ENCODE data around the gene MDC1. TPM values are rescaled to one million over a fixed set of nuclear protein-coding genes. Genes with fewer than 3 reads are reported as not detected.
A peak's percentile ranks its signal among the peaks of the same experiment; 100 is the strongest.

MDC1 gene
- total and polyA plus RNA-seq, 2 of the 13 experiments (the other 11 are each of a cell fraction or from before 2014, with no cell fraction given): 8.4 to 14.0 TPM

DNA sequence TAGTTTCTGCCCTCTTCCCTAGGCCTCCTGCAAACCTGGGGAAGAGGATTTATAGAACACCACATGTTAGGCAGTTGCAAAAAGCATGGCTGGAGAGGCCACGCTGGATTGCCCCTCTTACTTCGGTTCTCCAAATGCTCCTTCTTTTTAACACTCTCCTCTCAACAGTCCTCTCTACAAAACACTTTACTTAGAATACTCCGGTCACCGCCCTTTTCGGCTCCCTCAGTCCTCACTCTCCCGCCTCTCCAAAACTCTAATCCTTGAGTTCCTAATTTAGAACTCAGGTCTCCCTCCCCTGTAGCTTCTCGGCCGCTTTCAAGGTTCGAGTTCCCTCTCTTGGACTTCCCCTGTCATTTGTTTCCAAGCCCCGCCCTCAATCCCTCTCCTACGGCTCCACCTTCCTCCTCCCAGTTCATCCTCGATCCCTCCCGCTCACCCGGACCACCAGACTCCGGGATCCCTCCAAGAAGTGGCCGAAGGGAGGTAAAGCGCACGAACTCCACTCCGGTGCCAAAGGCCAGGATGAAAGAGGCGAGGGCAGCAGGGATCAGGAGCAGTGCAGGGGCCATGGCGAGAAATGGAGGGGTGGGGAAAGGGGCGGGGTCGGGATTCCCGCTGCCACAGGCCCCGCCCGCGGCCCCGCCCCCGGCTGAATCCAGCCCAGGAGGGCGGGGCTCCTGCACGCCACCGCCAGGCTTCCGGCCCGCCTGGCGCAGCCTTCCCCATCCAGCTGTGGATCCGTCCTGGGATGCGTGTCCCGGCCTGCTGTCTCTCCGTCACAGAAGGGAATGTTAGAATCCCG is 26.5 kb downstream of the MDC1 start, which contains the start of gene NRM (continued):
- TF ChIP-seq, protein P1, sequence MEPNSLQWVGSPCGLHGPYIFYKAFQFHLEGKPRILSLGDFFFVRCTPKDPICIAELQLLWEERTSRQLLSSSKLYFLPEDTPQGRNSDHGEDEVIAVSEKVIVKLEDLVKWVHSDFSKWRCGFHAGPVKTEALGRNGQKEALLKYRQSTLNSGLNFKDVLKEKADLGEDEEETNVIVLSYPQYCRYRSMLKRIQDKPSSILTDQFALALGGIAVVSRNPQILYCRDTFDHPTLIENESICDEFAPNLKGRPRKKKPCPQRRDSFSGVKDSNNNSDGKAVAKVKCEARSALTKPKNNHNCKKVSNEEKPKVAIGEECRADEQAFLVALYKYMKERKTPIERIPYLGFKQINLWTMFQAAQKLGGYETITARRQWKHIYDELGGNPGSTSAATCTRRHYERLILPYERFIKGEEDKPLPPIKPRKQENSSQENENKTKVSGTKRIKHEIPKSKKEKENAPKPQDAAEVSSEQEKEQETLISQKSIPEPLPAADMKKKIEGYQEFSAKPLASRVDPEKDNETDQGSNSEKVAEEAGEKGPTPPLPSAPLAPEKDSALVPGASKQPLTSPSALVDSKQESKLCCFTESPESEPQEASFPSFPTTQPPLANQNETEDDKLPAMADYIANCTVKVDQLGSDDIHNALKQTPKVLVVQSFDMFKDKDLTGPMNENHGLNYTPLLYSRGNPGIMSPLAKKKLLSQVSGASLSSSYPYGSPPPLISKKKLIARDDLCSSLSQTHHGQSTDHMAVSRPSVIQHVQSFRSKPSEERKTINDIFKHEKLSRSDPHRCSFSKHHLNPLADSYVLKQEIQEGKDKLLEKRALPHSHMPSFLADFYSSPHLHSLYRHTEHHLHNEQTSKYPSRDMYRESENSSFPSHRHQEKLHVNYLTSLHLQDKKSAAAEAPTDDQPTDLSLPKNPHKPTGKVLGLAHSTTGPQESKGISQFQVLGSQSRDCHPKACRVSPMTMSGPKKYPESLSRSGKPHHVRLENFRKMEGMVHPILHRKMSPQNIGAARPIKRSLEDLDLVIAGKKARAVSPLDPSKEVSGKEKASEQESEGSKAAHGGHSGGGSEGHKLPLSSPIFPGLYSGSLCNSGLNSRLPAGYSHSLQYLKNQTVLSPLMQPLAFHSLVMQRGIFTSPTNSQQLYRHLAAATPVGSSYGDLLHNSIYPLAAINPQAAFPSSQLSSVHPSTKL (CRISPR knock-in tag; IDR thresholded peaks at IDR 0.05): peak; percentile 65; the same call in 1 of the 2 replicates
- no peak for TF ChIP-seq ZNF124 (CRISPR knock-in tag; IDR thresholded peaks at IDR 0.05)
- TF ChIP-seq EP300 (IDR thresholded peaks at IDR 0.05; ENCODE audit: low read depth in 2 of 2, low read length in 2 of 2): 0 out of 4 replicates have a peak, but pooled peaks of 1 of the 2 experiments have one; percentile 20
- no peak for TF ChIP-seq EP300 (CRISPR knock-in tag; IDR thresholded peaks at IDR 0.05; ENCODE audit: borderline replicate concordance)
- 0 out of 2 replicates have a peak, but pooled peaks have one; percentile 52 for TF ChIP-seq ZNF136 (CRISPR knock-in tag; IDR thresholded peaks at IDR 0.05; ENCODE audit: low read depth)
- TF ChIP-seq ERF (CRISPR knock-in tag; IDR thresholded peaks at IDR 0.05): peak; percentile 84
- no peak for TF ChIP-seq ZNF776 (CRISPR knock-in tag; IDR thresholded peaks at IDR 0.05)
- TF ChIP-seq KDM2A (CRISPR knock-in tag; IDR thresholded peaks at IDR 0.05; ENCODE audit: borderline replicate concordance, low read depth): peak; percentile 85
- TF ChIP-seq PAF1 (CRISPR knock-in tag; IDR thresholded peaks at IDR 0.05): no peak
- TF ChIP-seq ZNF274 (CRISPR knock-in tag; IDR thresholded peaks at IDR 0.05): no peak; the same call in 1 of the 2 replicates
- TF ChIP-seq, protein P2, sequence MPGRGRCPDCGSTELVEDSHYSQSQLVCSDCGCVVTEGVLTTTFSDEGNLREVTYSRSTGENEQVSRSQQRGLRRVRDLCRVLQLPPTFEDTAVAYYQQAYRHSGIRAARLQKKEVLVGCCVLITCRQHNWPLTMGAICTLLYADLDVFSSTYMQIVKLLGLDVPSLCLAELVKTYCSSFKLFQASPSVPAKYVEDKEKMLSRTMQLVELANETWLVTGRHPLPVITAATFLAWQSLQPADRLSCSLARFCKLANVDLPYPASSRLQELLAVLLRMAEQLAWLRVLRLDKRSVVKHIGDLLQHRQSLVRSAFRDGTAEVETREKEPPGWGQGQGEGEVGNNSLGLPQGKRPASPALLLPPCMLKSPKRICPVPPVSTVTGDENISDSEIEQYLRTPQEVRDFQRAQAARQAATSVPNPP (CRISPR knock-in tag; IDR thresholded peaks at IDR 0.05): no peak
- TF ChIP-seq MAZ (IDR thresholded peaks at IDR 0.05; ENCODE audit: borderline replicate concordance, low read depth, low read length): peak; percentile 68; the same call in 1 of the 2 replicates
- TF ChIP-seq MAZ (CRISPR knock-in tag; IDR thresholded peaks at IDR 0.05; ENCODE audit: low read depth): peak; percentile 83
- peak; percentile 84; the same call in 1 of the 2 replicates for TF ChIP-seq TSC22D2 (CRISPR knock-in tag; IDR thresholded peaks at IDR 0.05; ENCODE audit: borderline replicate concordance)
- peak; percentile 80 for TF ChIP-seq SALL1 (CRISPR knock-in tag; IDR thresholded peaks at IDR 0.05)
- peak; percentile 68; the same call in 1 of the 2 replicates for TF ChIP-seq ZNF749 (CRISPR knock-in tag; IDR thresholded peaks at IDR 0.05; ENCODE audit: borderline replicate concordance)
- peak; percentile 75 for TF ChIP-seq TAF1 (CRISPR knock-in tag; IDR thresholded peaks at IDR 0.05)
- peak; percentile 64; the same call in 1 of the 2 replicates for TF ChIP-seq ZNF335 (CRISPR knock-in tag; IDR thresholded peaks at IDR 0.05)
- no peak for TF ChIP-seq EEA1 (CRISPR knock-in tag; IDR thresholded peaks at IDR 0.05; ENCODE audit: borderline replicate concordance)
- TF ChIP-seq, protein P3, sequence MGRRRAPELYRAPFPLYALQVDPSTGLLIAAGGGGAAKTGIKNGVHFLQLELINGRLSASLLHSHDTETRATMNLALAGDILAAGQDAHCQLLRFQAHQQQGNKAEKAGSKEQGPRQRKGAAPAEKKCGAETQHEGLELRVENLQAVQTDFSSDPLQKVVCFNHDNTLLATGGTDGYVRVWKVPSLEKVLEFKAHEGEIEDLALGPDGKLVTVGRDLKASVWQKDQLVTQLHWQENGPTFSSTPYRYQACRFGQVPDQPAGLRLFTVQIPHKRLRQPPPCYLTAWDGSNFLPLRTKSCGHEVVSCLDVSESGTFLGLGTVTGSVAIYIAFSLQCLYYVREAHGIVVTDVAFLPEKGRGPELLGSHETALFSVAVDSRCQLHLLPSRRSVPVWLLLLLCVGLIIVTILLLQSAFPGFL (CRISPR knock-in tag; IDR thresholded peaks at IDR 0.05): no peak
- TF ChIP-seq, protein P4, sequence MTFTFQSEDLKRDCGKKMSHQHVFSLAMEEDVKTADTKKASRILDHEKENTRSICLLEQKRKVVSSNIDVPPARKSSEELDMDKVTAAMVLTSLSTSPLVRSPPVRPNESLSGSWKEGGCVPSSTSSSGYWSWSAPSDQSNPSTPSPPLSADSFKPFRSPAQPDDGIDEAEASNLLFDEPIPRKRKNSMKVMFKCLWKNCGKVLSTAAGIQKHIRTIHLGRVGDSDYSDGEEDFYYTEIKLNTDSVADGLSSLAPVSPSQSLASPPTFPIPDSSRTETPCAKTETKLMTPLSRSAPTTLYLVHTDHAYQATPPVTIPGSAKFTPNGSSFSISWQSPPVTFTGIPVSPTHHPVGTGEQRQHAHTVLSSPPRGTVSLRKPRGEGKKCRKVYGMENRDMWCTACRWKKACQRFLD (CRISPR knock-in tag; IDR thresholded peaks at IDR 0.05; ENCODE audit: borderline replicate concordance): 0 out of 2 replicates have a peak, but pooled peaks have one; percentile 40

Data from HepG2 (cell line).